GM21423 (cell line): Measurements from ENCODE around the gene ADRB1.

ENCODE experiments used
- ATAC-seq: cut with Tn5 transposase; IDR thresholded peaks from one replicate; pipeline ENCODE4 v1.9.1; 2021; ENCODE audit warnings: mild to moderate bottlenecking, moderate library complexity; ENCODE audit not compliant: unreplicated experiment

ADRB1 gene

DNA sequence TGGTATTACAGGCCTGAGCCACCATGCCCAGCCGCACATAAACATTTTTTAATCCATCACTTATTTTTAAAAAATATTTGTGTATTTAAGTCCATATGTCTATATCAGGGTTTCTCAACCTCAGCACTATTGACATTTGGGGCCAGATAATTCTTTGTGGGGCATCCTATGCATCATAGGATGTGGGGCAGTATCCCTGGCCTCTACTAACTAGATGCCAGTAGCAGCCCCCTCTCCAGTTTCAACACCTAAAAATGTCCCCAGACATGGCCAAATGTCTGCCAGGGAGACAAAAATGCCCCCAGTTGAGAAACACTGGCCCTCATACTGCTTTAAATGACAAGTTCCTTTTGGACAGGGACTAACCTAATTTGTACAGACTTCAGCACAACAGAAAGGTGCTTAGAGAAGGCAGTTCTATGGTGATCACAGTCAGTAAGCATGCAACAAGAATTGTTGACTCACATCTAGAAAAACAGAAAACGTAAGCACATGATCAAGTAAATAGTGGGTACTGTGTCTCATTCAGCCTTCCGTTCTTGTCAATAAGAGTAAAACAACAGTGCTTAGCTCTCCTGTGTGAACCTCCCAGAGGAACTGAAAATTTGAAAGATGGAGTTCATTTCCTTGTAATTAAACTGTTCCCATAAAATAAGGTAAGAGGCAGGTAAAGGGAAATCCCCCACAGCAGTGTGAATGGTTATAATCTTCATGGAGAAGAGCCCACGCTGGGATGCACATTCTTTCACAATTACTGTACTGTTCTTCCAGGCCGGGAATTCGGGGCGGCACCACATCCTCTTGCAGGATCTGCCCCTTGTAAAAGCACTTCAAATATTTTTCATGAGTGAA, 17.3 kb upstream of the ADRB1 start:
- ATAC-seq = no peak

DNA sequence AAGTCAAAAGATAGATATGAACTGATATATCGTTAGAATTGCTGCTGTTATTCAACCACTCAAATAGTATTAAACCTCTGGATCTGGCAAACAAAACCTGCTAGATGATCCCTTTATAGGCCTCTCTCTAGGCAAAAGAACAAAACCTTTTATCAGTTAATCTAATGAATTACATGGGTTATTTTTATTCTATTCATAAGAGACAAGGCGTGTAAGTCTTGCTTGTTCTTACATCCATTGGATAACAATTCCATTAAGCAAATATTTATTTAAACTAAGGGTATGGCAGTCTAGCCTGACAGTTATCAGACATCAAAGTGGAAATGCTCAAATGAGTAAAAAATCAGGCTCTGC, 16.6 kb upstream of the ADRB1 start:
- ATAC-seq = no peak

DNA sequence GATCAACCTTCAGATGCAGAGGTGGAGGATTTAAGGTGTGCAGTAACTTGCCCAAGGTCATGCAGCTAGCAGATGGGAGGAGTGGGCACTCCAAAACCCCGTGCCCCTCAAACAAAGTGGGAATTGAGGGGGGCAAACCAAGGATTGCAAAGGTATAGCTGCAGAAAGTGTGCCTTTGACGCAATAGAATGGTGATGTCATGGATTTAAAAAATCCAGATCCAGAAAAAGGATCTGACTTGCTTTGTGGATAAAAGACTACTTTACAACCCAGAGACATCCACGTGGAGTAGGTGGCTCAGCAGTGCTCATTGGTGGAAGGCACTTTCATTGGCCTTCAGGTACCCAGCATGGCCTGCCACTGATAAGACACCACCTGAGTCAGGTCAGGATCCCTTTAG, 15.7 kb upstream of the ADRB1 start:
- ATAC-seq = no peak

DNA sequence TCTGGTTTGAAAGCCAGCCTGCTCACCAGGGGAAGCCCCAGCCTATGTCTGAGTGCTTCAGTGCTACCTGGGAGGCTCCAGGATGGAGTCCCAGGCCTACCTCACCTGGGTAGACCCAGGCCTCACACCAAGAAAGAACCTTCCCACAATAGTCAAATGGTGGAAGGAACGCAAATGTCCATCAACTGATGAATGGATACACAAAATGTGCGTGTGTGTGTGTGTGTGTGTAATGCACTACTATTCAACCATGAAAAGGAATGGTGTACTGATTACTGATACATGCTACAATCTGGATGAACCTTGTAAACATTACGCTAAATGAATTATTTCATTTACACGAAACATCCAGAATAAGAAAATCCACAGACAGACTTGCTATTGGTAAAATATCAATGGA, 15.2 kb upstream of the ADRB1 start:
- ATAC-seq = no peak

DNA sequence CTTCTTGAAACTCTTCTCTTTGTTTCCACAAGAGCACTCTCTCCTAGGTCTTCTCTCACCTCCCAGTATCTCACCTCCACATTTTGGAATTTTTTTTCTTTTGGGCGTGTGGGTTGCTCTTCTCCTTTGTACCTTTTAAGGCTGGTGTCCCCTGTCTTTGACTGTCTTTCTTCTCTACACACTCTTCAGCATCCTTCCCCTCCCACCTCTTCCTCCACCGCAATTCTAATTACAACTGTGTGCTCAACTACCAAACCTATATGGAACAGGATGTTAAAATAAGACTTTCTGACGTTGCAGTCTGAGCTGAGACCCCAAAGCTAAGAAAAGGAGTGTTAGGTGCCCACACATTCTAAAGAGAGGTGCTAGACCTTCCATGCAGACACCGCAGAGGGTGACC, 14.0 kb upstream of the ADRB1 start:
- no peak for ATAC-seq

DNA sequence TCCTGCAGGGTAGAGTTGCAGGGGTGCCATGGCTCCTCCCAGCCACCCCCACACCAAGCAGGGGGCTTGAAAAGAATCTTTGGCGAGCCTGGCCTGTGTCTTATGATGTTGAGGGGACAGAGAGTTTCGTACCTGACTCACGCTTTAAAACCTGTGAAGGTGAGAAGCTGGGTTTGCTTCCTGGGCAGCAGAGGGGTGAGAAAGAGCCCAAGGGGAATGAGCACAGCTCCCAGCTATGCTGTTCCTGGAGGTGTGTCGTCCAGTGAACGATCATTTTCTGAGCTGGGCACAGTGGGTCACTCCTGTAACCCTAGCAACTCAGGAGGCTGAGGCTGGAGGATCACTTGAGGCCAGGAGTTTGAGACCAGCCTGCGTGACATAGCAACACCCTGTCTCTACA, 13.5 kb upstream of the ADRB1 start:
- ATAC-seq = no peak

DNA sequence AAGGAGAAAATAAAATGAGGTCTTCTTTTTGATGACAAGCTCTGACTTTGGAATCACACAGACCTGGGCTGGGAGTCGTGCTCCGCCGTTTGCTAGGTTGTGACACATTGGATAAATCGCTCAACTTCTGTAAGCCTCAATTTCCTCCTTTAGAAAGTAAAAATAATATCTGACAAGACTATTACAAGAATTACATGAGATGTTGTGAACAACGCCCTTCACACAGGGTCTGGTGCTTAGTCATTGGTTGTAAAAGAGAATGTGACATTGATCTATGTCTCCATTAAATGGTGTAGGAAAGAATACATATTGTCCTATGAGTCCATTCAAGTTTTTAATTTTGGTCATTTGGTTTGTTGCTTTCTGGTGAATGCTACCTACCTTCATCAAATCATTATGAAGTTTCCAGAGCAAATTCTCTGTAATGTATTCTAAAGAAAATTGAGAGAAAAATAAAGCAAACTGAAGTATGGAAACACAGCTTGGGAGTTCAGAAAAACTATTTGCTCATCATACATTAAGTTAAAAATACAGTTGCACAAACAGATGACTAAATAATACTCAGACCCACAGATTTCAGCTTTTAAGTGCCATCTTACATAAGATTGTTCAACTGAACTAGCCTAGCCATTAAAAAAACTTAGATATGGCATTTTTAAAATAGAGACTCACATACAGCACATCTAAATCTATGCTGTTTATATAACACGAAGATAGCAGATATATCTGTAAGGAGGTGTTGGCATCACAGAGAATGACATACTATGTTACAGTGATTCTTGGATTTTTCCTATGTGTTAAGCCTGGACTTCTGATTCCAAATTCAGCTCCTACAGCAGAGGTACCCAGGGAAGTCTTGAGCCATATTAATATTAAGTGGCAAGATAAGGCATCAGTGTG, 12.3 kb upstream of the ADRB1 start:
- no peak for ATAC-seq

DNA sequence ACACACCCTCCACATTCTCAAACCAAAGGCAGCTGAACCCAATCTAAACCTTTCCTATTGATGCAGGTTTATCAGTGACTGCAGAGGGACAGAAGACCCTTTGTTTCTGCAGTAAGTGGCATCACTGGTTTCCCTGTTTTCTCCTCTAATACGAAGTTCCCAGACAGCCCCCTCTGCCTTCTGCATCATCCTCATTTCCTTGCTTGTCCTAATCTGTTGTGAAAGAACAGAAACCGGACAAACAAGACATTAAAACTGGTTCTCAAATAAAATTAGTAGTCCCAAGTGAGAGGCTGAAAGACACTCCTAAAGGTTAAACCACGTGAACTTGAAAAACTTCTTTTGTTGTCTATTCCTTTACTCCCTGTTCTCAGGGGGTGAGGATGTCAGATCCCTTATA, 10.1 kb upstream of the ADRB1 start:
- ATAC-seq = no peak

DNA sequence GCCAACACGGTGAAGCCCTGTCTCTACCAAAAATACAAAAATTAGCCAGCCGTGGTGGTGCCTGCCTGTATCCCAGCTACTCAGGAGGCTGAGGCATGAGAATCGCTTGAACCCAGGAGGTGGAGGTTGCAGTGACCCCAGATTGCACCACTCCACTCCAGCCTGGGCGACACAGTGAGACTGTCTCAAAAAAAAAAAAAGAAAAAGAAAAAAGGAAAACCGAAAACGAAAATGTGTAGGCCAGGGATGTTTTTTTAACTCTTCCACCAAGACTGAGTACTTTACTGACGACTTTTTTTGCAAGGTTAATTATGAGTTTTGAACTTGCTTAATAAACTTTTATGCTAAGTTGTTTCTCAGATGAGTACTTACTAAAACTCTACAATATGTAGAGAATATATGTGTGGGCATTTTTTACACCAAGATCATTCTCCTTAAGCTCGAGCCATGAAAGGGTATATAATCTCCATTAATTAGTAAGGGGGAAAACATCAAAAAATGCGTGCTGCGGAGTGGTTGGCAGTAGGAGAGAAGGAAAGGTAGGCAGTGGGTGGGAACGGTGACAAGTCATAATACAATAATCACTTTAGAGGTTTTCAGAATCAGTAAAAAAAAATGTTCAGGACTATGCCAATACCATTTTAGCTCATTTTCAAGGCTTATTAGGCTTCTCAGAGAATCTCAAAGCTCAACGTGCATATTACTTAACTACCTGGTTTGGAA, 8.6 kb upstream of the ADRB1 start:
- ATAC-seq = no peak

DNA sequence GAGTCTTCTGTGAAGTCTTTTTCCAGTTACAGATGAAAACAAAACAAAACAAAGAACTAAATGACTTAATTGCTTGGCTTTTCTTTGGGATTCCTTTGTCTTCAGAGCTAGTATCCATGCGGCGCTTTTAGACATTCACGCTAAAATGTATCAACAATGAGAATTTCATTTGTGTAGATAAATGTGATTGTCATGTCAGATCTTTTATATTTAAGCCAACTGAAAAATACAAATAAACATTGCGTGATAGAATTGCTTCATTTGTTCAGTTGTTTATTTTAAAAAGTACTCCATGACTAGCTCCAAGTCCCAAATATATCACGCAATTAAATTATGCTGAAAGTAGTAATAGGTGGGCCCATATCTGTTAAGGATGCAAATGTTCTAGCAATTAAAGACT, 7.9 kb upstream of the ADRB1 start:
- no peak for ATAC-seq

DNA sequence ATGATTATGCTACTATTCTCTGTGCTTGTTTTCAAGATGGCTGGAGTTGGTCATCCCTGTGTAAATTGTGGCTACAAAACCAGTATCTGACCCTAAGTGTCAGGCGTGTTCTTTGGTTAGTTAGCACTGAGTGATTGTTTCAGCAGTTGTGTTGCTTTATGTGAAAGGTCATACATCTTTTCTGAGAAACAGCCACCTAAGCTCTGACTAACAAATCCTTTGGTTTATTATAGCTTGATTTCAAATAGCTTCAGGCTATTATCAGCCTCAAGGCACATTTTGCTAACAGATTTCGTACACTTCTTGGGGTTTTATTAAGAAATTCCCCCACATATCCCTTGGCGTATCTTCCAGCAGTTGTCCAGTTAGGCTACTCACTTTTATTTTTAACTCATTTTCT, 4.8 kb upstream of the ADRB1 start:
- ATAC-seq = no peak

DNA sequence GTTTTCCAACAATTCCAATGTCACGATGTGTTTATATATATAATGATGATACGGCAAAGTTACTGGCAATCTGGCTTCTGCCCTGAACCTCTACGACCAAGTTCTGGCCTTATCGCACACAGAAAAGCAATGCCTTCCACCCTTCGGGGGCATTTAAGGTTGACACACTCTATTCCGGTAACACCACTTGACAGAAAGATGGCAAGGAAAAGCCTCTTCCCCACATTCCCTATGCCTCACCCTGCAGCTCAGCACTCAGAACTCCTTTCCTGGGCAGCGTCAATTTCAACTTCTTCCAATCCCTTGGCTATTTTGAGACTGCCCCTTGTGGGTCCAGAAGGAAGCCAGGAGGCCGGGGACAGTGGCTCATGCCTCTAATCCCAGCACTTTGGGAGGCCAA, 2.5 kb upstream of the ADRB1 start:
- ATAC-seq = no peak

DNA sequence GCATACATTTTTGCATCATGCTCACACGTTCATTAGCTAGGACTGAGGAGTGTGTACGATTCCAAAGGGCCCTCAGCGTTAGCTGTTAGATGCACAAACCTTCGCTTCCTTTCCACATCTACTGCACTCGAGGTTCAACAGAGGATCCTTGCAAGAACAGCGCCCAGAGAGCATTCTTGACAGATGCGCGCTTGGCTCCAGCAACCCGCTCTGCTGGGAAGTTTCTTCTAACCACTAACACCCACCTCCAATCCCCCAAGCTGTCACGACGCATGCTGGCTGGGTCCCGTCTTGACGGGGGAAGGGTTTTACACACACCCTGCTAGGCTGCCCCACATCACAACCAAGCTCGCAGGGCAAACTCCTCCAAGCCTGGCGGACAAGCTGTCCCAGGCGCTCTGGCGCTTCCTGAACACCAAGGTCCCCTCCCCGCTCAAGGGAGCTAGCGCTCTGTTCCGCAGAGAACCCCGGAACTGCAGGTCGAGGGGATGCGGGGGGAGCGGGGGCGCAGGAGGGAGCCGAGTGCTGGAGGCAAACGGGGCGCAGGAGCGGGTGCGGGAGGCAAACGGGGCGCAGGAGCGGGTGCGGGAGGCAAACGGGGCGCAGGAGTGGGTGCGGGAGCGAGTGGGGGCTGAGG, 653 bp upstream of the ADRB1 start:
- ATAC-seq = no peak

DNA sequence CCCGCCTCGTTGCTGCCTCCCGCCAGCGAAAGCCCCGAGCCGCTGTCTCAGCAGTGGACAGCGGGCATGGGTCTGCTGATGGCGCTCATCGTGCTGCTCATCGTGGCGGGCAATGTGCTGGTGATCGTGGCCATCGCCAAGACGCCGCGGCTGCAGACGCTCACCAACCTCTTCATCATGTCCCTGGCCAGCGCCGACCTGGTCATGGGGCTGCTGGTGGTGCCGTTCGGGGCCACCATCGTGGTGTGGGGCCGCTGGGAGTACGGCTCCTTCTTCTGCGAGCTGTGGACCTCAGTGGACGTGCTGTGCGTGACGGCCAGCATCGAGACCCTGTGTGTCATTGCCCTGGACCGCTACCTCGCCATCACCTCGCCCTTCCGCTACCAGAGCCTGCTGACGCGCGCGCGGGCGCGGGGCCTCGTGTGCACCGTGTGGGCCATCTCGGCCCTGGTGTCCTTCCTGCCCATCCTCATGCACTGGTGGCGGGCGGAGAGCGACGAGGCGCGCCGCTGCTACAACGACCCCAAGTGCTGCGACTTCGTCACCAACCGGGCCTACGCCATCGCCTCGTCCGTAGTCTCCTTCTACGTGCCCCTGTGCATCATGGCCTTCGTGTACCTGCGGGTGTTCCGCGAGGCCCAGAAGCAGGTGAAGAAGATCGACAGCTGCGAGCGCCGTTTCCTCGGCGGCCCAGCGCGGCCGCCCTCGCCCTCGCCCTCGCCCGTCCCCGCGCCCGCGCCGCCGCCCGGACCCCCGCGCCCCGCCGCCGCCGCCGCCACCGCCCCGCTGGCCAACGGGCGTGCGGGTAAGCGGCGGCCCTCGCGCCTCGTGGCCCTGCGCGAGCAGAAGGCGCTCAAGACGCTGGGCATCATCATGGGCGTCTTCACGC, 825 bp downstream of the ADRB1 start:
- no peak for ATAC-seq

DNA sequence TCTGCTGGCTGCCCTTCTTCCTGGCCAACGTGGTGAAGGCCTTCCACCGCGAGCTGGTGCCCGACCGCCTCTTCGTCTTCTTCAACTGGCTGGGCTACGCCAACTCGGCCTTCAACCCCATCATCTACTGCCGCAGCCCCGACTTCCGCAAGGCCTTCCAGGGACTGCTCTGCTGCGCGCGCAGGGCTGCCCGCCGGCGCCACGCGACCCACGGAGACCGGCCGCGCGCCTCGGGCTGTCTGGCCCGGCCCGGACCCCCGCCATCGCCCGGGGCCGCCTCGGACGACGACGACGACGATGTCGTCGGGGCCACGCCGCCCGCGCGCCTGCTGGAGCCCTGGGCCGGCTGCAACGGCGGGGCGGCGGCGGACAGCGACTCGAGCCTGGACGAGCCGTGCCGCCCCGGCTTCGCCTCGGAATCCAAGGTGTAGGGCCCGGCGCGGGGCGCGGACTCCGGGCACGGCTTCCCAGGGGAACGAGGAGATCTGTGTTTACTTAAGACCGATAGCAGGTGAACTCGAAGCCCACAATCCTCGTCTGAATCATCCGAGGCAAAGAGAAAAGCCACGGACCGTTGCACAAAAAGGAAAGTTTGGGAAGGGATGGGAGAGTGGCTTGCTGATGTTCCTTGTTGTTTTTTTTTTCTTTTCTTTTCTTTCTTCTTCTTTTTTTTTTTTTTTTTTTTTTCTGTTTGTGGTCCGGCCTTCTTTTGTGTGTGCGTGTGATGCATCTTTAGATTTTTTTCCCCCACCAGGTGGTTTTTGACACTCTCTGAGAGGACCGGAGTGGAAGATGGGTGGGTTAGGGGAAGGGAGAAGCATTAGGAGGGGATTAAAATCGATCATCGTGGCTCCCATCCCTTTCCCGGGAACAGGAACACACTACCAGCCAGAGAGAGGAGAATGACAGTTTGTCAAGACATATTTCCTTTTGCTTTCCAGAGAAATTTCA, 1.7 kb downstream of the ADRB1 start:
- ATAC-seq = no peak

DNA sequence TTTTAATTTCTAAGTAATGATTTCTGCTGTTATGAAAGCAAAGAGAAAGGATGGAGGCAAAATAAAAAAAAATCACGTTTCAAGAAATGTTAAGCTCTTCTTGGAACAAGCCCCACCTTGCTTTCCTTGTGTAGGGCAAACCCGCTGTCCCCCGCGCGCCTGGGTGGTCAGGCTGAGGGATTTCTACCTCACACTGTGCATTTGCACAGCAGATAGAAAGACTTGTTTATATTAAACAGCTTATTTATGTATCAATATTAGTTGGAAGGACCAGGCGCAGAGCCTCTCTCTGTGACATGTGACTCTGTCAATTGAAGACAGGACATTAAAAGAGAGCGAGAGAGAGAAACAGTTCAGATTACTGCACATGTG, 2.4 kb downstream of the ADRB1 start:
- no peak for ATAC-seq

DNA sequence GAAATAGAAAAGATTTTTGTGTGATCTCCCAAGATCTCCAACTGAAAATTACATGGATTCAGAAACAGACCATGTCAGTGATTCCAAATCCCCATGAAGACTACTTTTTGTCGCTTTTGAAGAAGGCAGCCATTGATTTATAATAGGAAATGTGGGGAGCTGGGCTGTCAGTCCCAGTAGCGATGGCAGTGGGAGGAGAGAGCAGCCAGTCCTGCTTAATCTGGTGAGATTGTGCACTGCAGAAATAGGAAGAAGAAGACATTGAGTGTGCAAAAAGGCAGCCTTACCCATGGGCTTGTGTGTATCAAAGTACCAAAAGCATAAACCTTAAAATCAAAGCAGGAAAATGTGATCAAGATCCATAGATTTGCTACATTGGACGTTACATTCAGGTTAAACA, 4.8 kb downstream of the ADRB1 start:
- no peak for ATAC-seq

DNA sequence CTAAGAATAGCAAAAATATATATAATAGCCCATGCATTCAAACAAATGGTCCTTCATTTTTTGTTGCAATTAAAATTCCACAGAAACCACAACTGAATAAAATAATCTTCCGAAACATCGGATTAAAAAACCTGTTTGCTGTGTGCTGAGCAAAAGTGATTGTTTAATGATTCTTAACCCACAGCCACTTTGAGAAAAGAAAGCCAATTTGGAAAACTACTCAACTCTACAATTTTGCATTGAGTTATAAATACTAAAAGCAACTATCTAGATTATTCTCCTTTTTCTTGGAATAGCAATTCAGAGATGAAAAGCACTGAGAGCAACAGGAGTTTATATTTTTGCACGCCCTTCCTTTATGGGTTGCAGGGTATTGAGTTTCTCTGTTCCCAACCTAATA, 8.0 kb downstream of the ADRB1 start:
- no peak for ATAC-seq

DNA sequence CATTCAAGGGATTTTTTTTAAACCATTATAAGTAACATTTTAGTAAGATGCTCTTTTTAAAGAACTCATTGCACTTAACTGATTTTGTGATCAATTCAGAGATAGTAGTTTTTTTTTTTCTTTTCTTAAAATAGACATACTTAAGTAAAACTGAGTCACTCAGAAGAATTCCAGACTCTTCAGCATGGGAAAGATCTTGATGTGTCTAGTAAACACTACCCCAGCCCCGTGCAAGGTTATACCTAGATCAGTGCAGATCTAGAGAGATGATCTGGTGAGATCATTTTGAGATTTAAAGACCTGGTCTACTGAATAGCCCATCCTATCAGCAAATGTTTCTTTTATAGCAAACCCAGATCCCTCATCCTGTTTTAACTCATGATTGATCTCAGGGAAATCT, 8.6 kb downstream of the ADRB1 start:
- ATAC-seq = no peak
